WTC11 (cell line): ENCODE results near the gene ECI1.

Experiments used
- ATF3 ChIP-seq: sonication (generic); formaldehyde crosslinking; conservative IDR thresholded peaks from 2 replicates; pipeline ENCODE4 v1.8.1; 2022; ENCODE audit warnings: mild to moderate bottlenecking, missing genetic modification reagents
- NFE2L1 ChIP-seq: sonication (generic); formaldehyde crosslinking; IDR thresholded peaks from 2 replicates; pipeline ENCODE4 v1.8.1; 2023; ENCODE audit warnings: missing genetic modification reagents
- USF1 ChIP-seq: sonication (generic); formaldehyde crosslinking; IDR thresholded peaks from 2 replicates; pipeline ENCODE4 v1.8.0; 2022; ENCODE audit warnings: mild to moderate bottlenecking, missing genetic modification reagents
- ZBTB21 ChIP-seq: sonication (generic); formaldehyde crosslinking; IDR thresholded peaks from 2 replicates; pipeline ENCODE4 v1.8.1; 2023; ENCODE audit warnings: mild to moderate bottlenecking, missing genetic modification reagents, borderline replicate concordance
- TF ChIP-seq, protein P1 (sequence below): fragments of 200-600 bp; IDR thresholded peaks from 2 replicates; pipeline ENCODE4 v1.8.0; 2022; ENCODE audit warnings: antibody characterized with exemption

- TF ChIP-seq USF1 (CRISPR knock-in tag), result no peak
- TF ChIP-seq, protein P1, sequence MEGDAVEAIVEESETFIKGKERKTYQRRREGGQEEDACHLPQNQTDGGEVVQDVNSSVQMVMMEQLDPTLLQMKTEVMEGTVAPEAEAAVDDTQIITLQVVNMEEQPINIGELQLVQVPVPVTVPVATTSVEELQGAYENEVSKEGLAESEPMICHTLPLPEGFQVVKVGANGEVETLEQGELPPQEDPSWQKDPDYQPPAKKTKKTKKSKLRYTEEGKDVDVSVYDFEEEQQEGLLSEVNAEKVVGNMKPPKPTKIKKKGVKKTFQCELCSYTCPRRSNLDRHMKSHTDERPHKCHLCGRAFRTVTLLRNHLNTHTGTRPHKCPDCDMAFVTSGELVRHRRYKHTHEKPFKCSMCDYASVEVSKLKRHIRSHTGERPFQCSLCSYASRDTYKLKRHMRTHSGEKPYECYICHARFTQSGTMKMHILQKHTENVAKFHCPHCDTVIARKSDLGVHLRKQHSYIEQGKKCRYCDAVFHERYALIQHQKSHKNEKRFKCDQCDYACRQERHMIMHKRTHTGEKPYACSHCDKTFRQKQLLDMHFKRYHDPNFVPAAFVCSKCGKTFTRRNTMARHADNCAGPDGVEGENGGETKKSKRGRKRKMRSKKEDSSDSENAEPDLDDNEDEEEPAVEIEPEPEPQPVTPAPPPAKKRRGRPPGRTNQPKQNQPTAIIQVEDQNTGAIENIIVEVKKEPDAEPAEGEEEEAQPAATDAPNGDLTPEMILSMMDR, result no peak
- TF ChIP-seq ZBTB21, result no peak
- TF ChIP-seq ATF3 (CRISPR knock-in tag), result no peak
- no peak for TF ChIP-seq NFE2L1 (CRISPR knock-in tag)
Observed at GRCh38 chr16:2299121-2299914, 47.9 kb upstream of the ECI1 start.
